ENCODE measurements around the gene SMIM10L2A.
"Not testable (repeated sequence)": the region's sequence is repeated elsewhere in the genome, so short reads cannot be mapped to it uniquely, and the experiment has no call there.

The SMIM10L2A gene

GRCh38 chrX:135420831-135421230 lies 913 bp upstream of the SMIM10L2A start:
- in situ Hi-C loops (cut with HindIII; ENCODE audit: low sequenced_read_pairs) = no loop called here
- no peak overlapping the region for H3K4me3 ChIP-seq (ENCODE audit: low read depth, low read length)
- DNase-seq (ENCODE audit: low read depth) = no peak
- no peak for TF ChIP-seq CTCF (IDR thresholded peaks at IDR 0.05; ENCODE audit: low read depth, low read length, missing control alignments)

- TF ChIP-seq CTCF (IDR thresholded peaks at IDR 0.05; ENCODE audit: low read depth, low read length, missing control alignments) = no peak
- DNase-seq (ENCODE audit: low read depth) = peak; percentile 6
- H3K4me3 ChIP-seq (ENCODE audit: low read depth, low read length) = peak overlapping the region; percentile 26
- in situ Hi-C loops (cut with HindIII; ENCODE audit: low sequenced_read_pairs) = no loop called here
Observed at GRCh38 chrX:135421537-135421931, 210 bp upstream of the SMIM10L2A start.

DNA sequence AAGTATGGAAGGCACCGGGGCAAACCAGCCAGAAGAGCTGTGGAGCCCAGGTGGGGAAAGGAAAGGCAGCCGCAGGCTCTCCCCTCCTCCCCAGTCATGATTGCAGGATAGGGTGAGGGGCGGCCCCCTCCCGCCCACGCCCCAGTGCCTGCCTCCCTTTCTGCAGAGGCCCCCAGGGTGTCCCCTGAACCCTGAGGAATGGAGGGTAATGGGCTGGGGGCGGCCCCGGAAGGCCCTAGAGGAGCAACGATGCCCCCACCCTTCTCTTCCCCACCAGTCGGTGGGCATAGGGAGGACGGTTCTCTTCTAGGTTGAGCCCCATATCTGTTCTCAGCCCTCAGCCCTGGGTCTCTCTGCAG lies 1.0 kb downstream of the SMIM10L2A start:
- H3K4me3 ChIP-seq (ENCODE audit: low read depth, low read length); in situ Hi-C loops (cut with HindIII; ENCODE audit: low sequenced_read_pairs): not testable (repeated sequence)

DNA sequence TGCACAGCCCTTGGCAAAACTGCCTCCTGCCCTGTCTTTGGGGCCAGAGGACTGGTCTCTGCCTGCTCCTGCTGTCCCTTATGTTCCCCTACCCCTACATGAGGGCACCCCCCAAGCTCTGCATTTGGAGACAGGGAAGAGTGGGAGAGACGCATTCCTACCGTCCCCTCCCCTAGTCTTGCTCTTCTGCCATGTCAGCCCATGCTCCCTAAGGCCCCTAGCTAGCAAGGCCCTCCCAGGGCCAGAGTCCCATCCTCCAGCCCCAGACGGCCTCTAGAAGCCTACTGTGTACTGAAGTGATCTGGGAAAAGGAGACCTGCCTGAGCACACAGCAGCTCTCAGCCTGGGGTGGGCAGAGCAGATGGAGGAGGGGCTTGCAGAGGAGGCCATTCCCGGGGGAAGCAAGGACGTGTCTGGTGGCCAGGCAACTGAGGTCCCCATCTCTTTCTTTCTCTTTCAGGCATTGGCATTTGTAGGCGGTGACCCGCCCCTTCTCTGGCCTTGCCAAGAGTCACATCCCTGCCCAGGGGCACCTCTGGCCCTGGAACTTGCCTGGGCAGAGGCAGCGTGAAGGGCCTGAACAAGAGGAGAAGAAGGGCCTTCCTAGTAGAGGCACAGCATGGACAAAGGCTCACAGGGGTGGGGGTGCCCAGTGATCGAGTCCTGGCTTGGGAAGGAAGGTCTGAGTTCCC lies 1.6 kb downstream of the SMIM10L2A start:
- in situ Hi-C loops (cut with HindIII; ENCODE audit: low sequenced_read_pairs); H3K4me3 ChIP-seq (ENCODE audit: low read depth, low read length); DNase-seq (ENCODE audit: low read depth): not testable (repeated sequence)

More for the DNA sequence above, 1.0 kb downstream of the SMIM10L2A start:
- not testable (repeated sequence) for DNase-seq (ENCODE audit: low read depth)

DNA sequence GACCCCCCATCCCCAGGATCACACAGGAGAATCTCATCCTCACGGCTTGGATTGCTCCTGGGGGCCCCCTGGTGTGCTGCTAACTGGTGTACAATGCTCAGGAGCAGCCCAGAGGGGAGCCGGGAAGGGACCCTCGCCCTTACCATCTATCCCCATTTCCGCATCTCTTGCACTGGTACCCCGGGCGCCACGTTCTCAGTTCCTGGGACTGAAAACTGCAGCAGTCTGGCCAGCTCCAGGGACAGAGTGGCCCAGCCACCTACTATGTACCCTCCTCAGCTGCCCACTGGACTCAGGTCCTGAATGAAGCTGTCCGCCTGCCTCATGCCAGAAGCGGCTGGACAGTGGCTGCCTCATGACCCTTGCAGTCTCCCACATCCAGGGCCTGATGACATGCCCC lies 2.7 kb downstream of the SMIM10L2A start:
- DNase-seq (ENCODE audit: low read depth) = no peak
- H3K4me3 ChIP-seq (ENCODE audit: low read depth, low read length) = no peak overlapping the region
- no peak for TF ChIP-seq CTCF (IDR thresholded peaks at IDR 0.05; ENCODE audit: low read depth, low read length, missing control alignments)
- in situ Hi-C loops (cut with HindIII; ENCODE audit: low sequenced_read_pairs) = no loop called here

DNA sequence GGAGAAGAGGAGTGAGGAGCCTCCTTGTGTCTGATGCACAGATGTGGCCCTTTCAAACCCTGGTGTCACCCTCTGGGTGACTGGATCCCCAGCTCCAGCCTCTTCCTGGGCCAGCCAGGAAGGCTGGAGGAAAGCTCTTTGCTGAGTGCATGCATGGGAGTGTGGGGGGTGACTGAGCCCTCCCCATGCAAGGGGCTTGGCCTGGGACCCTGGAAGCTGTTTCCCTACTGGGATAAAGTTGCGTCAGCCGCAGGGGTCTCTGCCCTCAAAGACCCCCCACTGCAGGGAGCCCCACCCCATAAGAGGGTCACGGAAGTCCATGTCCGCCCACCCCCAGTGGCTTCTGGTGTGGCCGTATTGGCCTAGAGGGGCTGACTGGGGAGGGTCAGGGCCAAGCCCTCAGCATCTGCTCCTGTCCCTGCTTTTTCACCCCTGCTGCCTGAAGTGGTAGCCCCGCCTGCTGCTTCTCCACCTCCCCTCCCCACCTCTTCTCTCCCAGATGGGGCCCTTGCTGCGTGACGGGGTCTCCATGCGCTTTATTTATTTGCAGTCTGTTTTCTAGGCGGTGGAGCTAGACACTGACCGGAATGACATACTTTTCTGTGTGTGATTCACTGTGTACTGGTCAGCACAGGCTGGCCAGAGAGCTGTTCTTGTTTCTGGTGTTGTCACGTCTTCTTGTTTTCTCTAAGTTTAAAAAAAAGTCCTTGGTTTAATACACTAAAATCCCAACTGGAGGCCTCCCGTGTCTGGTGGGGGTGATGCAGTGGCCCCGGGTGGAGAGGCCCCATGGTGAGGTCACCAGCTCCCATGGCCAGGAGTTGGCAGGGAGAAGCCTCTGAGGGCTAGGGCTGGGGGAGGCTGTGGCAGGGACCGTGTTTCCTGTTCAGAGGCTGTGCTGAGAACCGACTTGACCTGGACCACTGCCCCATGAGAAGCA lies 3.6 kb downstream of the SMIM10L2A start:
- in situ Hi-C loops (cut with HindIII; ENCODE audit: low sequenced_read_pairs) = no loop called here
- no peak for DNase-seq (ENCODE audit: low read depth)
- no peak for TF ChIP-seq CTCF (IDR thresholded peaks at IDR 0.05; ENCODE audit: low read depth, low read length, missing control alignments)
- no peak overlapping the region for H3K4me3 ChIP-seq (ENCODE audit: low read depth, low read length)

DNA sequence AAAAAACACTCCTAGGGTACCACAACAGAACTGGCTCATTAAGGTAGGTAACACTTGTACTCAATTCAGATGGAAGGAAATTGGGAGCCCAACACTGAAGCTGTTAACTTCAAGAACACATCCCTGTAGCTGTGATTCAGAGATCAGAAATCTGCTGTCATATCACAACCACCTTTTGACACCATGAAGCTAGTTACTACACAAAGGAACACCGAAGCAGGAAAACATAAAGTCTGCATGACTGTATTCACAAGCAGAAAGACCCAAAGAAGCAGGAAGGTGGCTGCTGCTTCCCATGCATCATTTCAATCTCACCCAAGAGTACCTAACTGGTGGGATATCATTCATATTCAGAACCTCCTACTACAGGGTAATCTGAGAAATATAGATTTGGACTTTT lies 7.7 kb downstream of the SMIM10L2A start:
- DNase-seq (ENCODE audit: low read depth) = no peak
- in situ Hi-C loops (cut with HindIII; ENCODE audit: low sequenced_read_pairs) = no loop called here
- no peak overlapping the region for H3K4me3 ChIP-seq (ENCODE audit: low read depth, low read length)
- TF ChIP-seq CTCF (IDR thresholded peaks at IDR 0.05; ENCODE audit: low read depth, low read length, missing control alignments) = no peak

Measured in astrocyte of the cerebellum (primary cell).